Lung microvascular endothelial cell (primary cell): ENCODE measurements around the gene TPSB2. TPM values are rescaled to one million over a fixed set of nuclear protein-coding genes. Genes with fewer than 3 reads are reported as not detected.
"Not testable (repeated sequence)": the region's sequence is repeated elsewhere in the genome, so short reads cannot be mapped to it uniquely, and the experiment has no call there.

Source experiments
- DNase-seq, 2 donors: peaks; one replicate each; pipeline versions ENCODE4 v3.0.0 to v3.0.0-alpha.2; 2010; ENCODE audit warnings: low read depth in 2 of 2
- total RNA-seq: library from RNA; depleted of rRNA; stranded (reverse); fragments of >200 nt; gene quantifications from 2 replicates; pipeline ENCODE4 v1.2.1, GENCODE V29; 2014

Gene TPSB2
- not detected in 2 replicates for total RNA-seq

DNA sequence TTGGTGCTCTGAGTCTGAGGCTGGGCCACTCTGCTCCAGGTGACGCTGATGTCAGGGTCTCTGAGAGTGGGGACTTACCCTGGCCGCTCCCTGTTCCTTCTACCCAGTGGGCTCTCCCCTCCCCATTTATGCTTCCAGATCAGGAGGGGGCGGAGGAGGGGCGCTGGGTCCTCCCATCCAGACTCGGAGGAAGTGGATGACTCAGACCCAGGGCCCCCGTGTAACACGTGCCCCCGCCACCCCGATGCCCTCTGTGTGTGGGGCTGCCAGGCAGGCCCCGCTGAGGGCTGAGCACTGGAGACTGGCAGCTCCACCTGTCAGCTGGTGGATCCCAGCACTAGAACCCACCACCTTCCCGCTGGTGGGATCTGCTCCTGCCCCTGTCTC lies at the start of gene TPSB2:
Gene TPSB2, minus strand, starts transcription at position 101 of the 387 bp plus-strand sequence. CDS start 233 bp downstream, outside the sequence.
- not testable (repeated sequence) for DNase-seq

DNA sequence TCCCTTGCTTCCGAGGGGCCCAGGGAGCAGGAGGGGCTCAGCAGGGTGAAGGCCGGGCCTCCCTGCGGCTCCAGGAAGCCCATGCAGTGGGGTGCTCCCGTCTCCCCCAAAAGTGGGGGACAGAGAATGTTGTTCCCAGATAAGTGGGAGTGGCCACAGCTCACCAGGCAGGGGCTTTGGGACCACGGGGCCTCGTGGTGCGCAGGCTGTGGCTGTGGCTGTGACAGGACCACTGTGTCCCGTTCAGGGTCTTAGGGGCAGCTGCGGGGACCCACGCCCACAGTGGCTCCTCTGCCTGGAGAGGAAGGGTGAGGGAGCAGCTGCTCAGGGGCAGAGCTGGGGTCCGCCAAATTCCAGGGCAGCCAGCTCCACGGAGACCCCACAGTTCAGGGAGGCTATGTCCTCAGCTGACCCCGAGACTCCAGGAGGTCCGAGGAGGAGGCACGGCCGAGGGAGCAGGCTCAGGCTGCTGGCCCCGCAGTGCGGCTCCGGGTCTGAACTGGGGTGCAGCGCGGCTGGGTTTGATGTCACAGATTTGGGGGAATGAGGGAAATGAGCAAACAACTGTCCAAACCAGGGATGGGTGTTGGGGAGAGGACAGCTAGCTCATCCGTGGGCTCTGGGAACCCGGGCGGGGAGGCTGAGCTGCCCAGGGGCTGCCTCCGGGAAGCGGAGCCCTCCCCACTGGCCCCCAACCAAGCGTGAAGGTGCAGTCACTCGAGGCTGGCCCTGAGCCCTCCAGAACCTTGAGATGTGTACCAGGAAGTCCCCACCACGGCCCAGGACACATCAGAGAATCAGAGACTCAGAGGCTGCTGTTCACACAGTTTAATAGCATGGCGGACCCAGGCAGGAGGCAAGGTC lies 49.3 kb upstream of the TPSB2 start:
- DNase-seq: no peak

- DNase-seq: no peak
Observed at GRCh38 chr16:1278477-1278876, 48.5 kb upstream of the TPSB2 start.

DNA sequence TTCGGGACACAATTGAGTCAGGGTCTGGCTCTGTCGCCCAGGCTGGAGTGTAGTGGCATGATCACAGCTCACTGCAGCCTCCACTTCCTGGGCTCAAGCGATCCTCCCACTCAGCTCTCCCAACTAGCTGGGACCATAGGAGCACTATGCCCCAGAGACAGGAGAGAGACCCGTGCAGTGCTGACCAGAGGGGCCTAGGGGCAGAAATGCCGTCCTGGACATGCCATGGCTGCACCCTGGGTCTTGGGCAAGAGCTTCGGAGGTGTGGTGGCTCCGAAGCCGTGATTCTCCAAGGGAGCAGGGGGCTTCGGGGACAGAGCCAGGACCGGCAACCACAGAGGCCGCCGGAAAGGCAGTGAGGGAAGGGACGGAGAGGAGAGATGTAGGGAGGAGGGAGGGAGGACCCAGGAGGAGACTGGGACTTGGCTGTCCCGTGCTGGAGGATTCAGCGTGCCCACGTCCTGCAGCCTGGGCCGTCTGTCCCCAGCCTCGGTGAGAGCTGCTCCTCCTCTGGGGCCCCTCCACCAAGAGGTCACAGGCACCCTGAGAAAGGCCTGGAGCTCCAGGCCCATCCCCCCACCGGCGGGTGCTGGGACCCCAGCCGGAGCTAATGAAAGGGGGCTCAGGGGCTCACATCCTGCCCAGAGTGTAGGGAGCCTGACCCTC lies 47.8 kb upstream of the TPSB2 start:
- DNase-seq: no peak

- DNase-seq: no peak
Observed at GRCh38 chr16:1277151-1277598, 47.2 kb upstream of the TPSB2 start.

- no peak for DNase-seq
Observed at GRCh38 chr16:1276580-1276878, 46.5 kb upstream of the TPSB2 start.

DNA sequence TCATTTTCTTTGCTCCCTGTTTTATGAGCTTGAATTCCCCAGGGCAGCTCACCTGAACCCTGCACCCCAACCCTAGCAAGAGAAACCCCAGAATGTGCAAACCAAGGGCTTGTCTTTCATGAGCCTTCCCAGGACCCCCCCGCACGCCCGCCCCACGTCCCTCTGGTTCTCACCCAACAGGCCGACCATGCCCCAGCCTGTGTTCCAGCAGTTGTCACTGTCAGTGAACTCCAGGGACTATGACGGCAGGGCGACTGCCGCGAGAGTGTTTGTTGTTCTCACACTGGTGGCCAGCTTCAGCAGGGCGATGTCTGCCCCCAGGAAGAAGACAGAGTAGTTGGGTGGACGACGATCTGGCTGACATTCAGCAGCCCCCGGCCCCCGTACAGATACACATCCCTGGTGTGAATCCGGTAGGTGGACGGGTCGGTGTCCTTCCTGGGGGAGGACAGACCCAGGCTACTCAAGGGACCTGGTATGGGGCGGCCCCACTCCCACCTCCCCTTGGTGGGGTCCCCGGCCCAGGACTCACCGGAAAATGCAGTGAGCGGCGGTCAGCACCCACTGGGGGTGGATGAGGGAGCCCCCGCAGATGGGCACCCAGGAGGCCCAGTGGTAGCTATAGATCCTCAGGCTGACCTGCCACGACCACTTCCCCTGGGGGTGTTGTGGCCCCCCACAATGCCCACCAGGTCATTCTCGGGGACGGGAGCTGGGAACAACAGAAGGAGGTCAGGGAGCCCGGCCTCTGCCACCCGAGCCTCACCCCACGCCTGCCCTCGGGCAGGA lies 46.0 kb upstream of the TPSB2 start:
- no peak for DNase-seq

- no peak for DNase-seq
Observed at GRCh38 chr16:1274767-1275166, 44.8 kb upstream of the TPSB2 start.

DNA sequence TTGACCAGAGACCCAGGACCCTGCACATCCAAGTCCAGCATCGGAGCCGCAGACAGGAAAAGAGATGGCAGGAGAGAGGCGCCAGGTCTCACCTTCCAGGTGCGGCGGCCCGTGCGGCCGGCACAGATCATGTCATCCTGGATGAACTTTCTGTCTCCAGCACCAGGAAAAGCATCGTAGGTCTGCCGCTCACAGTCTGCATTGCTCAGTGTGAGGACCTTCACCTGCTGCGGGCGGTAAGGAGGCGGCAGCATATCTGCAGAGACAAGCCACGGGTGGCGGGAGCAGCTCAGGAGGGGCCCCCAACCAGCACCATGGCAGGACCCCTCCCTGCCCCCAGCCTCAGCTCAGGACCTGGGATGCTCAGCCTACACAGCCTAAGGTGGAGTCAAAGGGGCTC lies 43.8 kb upstream of the TPSB2 start:
- DNase-seq: no peak

- no peak for DNase-seq
Observed at GRCh38 chr16:1272453-1273198, 42.6 kb upstream of the TPSB2 start.

GRCh38 chr16:1271724-1272413 lies 41.9 kb upstream of the TPSB2 start:
- DNase-seq: peak in 1 of 2 donors; percentile 64

GRCh38 chr16:1271380-1271723 lies 41.4 kb upstream of the TPSB2 start:
- no peak for DNase-seq

DNA sequence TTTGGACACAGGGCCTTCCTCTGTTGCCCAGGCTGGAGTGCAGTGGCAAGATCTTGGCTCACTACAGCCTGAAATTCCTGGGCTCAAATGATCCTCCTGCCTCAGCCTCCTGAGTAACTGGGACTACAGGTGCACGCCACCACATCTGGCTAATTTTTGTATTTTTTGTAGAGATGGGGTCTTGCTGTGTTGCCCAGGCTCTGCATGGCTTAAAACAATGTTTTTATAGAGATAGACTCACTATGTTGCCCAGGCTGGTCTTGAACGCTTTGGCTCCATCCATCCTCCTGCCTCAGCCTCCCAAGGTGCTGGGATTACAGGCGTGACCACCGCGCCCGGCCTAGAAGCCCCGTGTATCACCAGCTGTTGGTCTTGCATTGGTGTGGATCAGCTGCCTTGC lies 39.4 kb upstream of the TPSB2 start:
- DNase-seq: not testable (repeated sequence)

DNA sequence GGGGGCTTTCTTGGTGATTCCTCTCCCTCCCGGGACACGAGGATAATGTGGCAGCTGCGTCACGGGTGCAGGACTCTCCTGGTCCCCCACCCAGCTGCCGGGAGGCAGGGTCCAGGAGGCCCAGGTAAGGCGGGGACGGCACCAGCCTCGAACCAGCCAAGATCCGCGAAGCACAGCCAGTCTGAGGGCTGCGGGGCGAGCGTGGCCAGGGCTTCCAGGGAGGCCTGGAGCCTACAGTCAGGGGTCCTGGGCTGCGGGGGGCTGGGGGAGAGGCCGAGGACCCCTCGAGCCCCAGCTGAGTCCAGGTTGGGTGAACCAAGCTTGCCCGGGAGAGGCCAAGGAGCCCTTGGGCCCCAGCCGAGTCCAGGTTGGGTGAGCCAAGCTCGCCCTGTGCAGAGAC lies 35.8 kb upstream of the TPSB2 start:
- no peak for DNase-seq

GRCh38 chr16:1265090-1265630 lies 35.2 kb upstream of the TPSB2 start:
- DNase-seq: no peak

DNA sequence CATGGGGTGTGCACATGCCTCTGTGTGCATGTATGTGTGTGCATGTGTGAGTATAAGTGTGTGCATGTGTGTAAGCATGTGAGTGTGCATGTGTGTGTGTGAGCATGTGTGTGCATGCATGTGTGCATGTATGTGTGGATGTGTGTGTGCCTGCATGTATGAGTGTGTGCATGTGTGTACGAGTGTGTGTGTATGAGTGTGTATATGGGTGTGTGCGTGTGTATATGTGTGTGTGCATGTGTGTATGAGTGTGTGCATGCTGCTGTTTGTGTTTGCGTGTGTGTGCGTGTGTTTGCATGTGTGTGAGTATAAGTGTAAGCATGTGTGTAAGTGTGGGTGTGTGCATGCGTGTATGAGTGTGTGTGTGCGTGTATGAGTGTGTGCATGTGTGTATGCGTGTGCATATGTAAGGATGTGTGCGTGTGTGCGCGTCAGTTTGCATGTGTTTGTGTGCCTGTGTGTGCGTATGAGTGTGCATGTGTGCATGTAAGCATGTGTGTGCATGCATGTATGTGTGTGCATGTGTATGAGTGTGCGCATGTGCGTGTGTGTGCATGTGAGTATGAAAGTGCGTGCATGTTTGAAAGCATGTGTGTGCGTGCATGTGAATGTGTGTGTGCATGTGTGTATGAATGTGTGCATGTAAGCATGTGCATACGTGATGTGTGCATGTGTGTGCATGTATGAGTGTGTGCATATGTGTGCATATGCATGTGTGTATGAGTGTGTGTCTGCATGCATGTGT lies 34.5 kb upstream of the TPSB2 start:
- DNase-seq: no peak

GRCh38 chr16:1263591-1264344 lies 33.8 kb upstream of the TPSB2 start:
- DNase-seq: no peak

DNA sequence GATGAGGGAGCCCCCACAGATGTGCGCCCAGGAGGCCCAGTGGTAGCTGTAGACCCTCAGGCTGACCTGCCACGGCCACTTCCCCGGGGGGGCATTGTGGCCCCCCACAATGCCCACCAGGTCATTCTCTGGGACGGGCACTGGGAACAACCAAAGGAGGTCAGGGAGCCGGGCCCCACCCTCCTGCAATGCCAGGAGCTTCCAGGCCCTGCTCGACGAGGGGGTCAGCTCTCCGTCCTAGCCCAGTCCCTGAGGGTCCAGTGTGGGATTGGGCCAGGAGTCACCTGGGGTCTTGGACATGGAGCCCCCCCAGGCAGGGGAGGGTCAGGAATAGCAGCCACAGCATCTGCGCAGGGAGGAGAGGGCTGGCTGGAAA lies 32.9 kb upstream of the TPSB2 start:
- no peak for DNase-seq

DNA sequence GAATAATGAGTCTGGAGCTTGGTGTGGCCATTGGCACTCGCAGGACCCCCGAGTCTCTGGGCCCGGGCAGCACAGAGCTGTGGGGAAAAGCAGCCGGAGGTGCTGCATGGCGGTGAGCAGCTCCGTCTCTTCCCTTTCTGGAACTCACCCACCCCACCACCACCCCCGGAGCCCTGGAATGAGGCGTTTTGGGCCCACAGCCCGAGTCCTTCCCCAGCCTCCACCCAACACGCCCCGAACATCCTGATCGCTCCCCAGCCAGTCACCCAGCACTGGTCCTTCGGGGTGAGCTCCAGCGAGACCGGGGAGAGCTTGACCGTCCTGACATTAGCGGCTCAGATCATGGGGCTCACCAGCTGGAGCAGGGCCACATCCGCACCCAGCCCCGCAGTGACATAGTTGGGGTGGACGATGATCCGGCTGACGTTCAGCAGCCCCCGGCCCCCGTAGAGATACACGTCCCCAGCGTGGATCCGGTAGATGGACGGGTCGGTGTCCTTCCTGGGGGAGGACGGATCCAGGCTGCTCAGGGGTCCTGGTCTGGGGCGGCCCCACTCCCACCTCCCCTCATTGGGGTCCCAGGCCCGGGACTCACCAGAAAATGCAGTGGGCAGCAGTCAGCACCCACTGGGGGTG lies 32.3 kb upstream of the TPSB2 start:
- no peak for DNase-seq
